Fibroblast of mammary gland (primary cell): ENCODE measurements around the gene HTR7.

Experiments
- DNase-seq: peaks from one replicate; pipeline ENCODE4 v3.0.0-alpha.2; 2010; ENCODE audit warnings: low read depth
- H3K4me3 ChIP-seq: 2 replicates; pipeline ENCODE4 v1.5.1; 2011; ENCODE audit warnings: low read depth, mild to moderate bottlenecking, low read length, moderate library complexity; ENCODE audit not compliant: control insufficient read depth
- CTCF ChIP-seq: conservative IDR thresholded peaks from 2 replicates; pipeline ENCODE4 v1.5.1; 2011; ENCODE audit warnings: low read depth, low read length, inconsistent platforms; ENCODE audit not compliant: control insufficient read depth, insufficient read depth

Gene HTR7

GRCh38 chr10:90871766-90872647, 14.2 kb upstream of the HTR7 start, which contains the start of gene RPP30:
RPP30 (plus strand) TSS chr10:90871974; CDS start chr10:90871987, 13 bp downstream.
- peak within 1 kb of the TSS; percentile 99 for H3K4me3 ChIP-seq
- TF ChIP-seq CTCF = no peak
- peak; percentile 72 for DNase-seq

DNA sequence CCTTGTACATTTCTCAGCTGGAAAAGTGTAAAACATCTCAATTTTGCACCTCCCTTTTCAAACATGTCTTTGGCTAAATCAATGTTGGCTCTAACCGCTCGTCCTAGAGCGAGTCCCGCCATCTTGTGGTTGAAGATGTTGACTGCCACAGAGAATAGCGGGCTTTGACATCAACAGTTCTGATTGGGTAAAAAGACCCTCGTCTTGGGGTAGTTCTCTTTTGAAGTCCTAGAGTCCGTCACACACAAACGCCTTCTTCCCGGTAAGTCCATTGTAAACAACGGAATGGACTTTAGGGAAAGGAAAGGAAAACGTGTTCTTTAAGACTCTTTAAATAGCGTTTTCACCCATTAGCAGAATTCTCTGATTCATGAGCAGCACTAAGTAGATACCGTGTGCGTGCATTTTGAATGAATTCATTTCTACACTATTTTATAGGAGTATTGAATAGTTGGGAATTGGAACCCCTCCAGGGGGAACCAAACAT, 13.5 kb upstream of the HTR7 start:
- DNase-seq = peak; percentile 85
- H3K4me3 ChIP-seq = peak overlapping the region; percentile 99
- peak; percentile 68 for TF ChIP-seq CTCF

GRCh38 chr10:90866050-90866598, 8.3 kb upstream of the HTR7 start:
- no peak overlapping the region for H3K4me3 ChIP-seq
- TF ChIP-seq CTCF = no peak
- no peak for DNase-seq

DNA sequence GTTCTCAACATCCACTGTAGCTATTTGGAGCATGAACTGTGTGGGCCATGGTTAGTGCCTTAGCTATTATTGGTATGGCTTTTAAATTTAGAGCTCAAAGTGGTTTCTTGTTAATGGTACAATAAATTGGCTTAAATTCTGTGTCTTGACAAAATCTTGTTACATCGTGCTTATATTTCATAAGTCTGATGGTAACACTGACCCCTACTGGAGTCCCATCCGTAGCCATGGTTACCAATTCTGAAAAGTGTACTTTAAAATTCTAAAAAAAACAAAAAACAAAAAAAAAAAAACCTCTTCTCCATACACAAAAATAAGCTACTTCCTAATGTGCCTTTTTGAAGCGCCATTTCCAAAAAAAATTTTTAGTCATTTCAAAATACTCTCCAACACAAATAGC, 7.6 kb upstream of the HTR7 start:
- DNase-seq = peak; percentile 49
- H3K4me3 ChIP-seq = no peak overlapping the region
- peak; percentile 40 for TF ChIP-seq CTCF

DNA sequence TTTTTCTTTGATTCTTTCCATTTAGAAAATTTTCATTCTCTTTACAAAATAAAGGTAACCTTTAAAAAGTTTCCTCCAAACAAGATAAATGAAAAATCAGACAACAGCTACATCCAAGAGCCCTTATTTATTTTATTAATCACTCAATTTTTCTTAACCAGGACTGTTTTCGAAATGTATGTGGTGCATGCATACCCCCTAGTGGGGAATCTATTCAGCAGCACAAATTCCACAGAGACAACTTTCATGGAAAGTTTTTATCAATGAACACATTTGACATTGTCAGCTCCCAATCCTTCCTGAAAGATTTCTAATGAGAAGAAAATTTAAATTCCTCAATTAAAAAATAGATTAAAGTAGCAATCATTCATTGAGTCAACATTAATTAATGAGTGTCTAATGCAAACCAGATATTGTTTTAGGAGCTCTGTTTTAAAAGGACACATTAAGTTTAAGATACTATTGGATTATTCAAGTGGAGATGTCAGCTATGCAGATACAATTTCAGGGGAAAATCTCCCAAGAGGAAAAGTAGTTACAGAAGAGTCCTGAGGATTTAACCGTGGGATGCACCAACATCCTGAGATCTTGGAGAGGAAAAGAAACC, 5.2 kb upstream of the HTR7 start:
- peak; percentile 86 for TF ChIP-seq CTCF
- H3K4me3 ChIP-seq = no peak overlapping the region
- DNase-seq = peak; percentile 66

- no peak for DNase-seq
Observed at GRCh38 chr10:90860790-90861189, 3.0 kb upstream of the HTR7 start.

More at GRCh38 chr10:90860790-90861189, 3.0 kb upstream of the HTR7 start:
- TF ChIP-seq CTCF = no peak
- H3K4me3 ChIP-seq = no peak overlapping the region
